Tongue (tissue), 2 donors: Measurements from ENCODE around the gene LRBA. TPM values are rescaled to one million over a fixed set of nuclear protein-coding genes. Genes with fewer than 3 reads are reported as not detected.
"Not testable (repeated sequence)": the region's sequence is repeated elsewhere in the genome, so short reads cannot be mapped to it uniquely, and the experiment has no call there.

Experiments
- DNase-seq: peaks from one replicate; pipeline ENCODE4 v3.0.0-alpha.2; 2015
- total RNA-seq: library from RNA; depleted of rRNA; stranded (reverse); fragments of >200 nt; gene quantifications from one replicate; pipeline ENCODE4 v1.2.3, GENCODE V29; 2014

Gene LRBA
- total RNA-seq, 1 donor from 2014 or later: 73.0 TPM

- peak; percentile 6 for DNase-seq
Measured at GRCh38 chr4:150722908-150723362, 292.1 kb downstream of the LRBA start.

DNA sequence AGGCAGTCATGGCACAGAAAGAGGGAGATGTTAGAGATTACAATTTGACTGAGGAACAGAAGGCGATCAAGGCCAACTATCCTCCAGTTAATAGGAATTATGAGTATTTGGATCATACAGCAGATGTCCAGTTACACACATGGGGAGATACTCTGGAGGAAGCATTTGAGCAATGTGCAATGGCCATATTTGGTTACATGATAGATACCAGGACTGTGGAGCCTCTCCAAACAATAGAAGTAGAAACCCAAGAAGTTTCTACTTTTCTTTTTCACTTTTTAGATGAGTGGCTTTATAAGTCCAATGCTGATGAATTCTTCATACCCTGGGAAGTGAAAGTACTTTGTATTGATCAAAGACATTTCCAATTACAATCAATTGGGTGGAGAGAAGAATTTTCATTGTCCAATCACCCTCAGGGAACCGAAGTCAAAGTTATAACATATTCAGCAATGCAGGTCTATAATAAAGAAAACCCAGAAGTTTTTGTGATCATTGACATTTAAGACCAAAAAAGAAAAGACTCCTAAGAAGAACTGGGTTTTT is 294.0 kb downstream of the LRBA start:
- no peak for DNase-seq

GRCh38 chr4:150717952-150718351 is 297.1 kb downstream of the LRBA start:
- DNase-seq: no peak

- DNase-seq: no peak
Measured at GRCh38 chr4:150714462-150715438, 300.3 kb downstream of the LRBA start.

DNA sequence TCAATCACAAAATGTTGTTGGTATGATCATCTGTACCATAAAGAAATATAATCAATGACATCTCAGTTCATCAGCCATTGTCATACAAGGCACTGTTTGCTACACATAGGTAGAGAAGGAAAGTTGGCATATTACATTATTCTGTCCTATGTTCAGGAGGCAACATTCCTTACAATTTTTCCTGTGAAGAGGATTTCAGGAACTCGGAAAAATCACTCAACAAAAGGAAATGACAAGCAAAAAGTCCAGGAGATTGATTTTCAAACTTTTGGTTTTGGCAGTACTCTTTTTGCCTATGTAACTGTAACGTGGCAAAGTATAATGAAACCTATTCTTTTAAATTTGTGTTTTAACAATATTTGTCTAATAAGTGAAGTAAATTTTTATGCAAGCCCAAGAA is 301.8 kb downstream of the LRBA start:
- DNase-seq: no peak

GRCh38 chr4:150710770-150711375 is 304.2 kb downstream of the LRBA start:
- DNase-seq: no peak

DNA sequence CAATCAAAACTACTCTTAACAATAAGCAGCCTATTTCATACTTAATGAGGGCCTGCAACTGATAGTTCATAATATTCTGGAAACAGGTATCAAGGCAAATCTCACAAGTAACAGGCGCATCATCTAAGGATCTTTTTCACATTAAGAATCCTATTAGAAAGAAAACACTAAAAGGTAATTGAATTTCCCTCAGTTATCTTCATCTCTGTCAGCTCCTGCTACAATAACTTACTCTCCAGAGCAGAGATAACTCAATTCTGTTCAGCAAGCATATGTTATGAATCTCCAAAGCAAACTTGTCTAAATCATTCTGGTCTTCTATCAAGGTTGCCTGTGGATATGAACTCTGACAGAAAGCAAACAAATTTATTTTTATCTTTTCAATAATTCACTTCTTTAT is 307.1 kb downstream of the LRBA start:
- DNase-seq: peak; percentile 9

DNA sequence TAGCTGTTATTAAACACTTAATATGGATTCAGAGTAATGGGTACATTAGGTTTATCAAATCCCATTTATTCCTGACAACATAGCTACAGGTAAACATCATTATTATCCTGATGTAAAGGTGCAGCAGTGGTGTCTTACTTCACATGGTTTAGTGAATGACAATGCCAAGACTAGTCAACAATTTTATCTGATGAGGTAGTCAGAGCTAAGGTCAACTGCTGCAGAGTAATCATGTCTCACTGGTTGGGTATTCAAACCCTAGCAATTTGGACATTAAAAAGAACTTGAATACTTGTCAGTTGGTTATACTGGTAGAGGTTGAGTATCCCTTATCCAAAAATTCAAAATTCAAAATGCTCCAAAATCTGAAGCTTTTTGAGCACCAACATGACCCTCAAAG is 315.5 kb downstream of the LRBA start:
- DNase-seq: no peak

DNA sequence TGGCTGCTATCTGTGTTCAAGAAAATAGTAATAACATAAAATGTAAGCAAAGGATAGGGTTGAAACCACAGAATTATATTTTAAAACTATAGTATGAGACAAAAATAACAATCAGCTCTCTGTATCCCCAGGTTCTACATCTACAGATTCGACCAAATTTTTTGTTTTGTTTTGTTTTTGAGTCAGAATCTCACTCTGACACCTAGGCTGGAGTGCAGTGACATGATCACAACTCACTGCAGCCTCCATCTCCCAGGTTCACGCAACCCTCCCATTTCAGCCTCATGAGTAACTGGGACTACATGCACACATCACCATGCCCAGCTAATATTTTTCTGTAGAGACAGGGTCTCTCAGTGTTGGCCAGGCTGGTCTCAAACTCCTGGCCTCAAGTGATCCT is 319.9 kb downstream of the LRBA start:
- DNase-seq: no peak

- DNase-seq: no peak
Measured at GRCh38 chr4:150694438-150694837, 320.6 kb downstream of the LRBA start.

DNA sequence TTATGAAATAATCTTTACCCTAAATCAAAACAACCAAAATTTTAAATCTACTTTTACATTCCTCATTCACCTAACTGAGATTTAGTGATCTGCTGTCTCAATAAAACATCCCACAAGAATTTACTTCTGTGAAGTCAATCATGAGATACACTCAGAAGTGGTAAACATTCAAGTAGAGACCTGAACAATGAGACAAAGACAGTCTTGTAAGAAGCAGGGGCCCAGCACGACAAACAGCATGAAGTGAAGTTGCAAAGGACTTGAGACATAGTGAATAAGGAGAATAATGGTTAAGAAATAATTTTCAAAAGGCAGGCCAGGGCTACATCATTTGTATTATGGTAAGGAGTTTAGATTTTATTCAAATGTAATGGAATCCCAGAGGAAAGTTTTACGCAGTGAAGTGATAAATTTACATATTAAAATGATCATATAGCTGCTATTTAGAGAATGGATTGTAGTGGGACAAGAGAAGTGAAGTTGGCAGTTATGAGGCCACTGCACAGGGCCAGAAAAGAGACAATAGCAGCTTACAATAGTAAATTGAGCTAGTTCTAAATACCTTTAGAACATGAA is 331.2 kb downstream of the LRBA start:
- DNase-seq: no peak

- no peak for DNase-seq
Measured at GRCh38 chr4:150682126-150682525, 333.0 kb downstream of the LRBA start.

- no peak for DNase-seq
Measured at GRCh38 chr4:150681063-150681462, 334.0 kb downstream of the LRBA start.

DNA sequence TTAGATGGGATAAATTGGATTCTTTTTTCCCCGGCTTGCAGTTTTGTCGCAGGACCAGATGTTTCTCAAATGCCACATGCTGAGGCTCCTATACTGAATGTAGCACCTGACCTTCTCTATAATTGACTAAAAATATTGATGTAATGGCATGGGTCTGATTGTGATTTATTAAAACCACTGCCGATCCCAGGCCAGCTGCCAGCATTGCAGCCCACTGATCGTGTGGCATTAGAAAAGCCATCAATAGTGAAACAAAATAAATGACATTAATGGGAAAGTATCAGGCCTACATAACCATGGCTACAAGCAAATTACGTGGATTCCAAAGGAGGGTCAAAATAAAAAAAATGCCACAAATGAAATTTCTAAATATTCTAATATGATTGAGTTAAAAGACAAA is 334.4 kb downstream of the LRBA start:
- no peak for DNase-seq

DNA sequence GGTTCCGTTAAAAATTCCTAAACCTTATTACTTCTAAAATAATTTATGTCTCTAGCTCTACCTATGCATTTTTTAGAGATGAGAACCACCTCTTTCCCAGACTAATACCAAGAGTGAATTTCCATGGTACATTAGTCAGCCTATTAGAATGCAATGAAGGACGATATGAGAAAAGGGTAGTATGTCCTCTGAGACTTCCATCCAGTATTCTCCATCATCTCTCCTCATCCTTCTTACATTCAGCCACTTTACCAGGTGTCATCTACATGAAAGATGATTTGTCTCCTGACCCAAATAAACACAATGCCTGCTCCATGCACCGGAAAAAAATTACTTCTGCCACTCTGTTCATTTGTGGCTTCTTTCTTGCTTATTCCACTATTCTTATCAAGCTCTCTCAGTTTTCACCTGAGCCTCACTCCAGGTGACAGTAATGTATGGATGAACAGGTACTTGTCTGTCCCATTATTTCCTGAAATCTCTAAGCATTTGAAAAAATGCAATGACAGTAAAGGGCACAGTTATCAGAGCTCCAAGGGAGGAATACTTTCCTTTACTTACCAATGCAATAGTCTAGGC is 335.2 kb downstream of the LRBA start:
- no peak for DNase-seq

DNA sequence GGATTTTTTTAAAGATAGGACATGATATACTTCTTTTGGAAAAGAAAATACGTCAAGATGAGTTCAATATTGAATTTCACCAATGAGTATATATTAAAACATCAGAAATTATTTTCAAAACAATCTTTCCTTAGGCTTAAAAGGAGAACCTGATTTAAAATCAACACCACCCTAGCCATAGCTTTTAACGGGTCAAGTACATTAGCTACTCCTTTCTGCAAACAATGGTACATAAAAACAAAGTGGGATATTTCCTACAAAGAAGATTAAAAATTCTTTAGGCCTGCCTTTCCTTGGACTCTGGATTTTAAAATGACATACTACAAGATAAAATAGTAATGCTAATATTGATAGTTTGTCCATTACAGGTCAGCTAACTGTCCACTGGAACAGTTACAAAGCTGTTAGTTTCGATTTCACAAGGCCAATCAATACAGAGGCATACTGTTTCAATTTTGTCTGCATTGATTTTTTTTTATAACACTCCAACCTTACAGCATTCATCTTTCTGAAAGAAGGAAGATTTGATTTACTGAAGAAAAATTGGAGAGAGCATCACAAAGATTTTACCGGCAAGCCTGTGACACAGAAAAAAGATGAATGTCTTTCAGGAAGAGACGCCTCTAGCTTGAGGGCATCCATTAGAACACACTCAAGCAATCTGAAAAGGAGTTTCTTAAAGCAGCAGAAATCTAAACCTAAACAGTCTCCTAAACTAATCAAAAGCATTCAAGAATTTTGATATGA is 335.9 kb downstream of the LRBA start:
- no peak for DNase-seq

- DNase-seq: no peak
Measured at GRCh38 chr4:150673793-150674192, 341.3 kb downstream of the LRBA start.

GRCh38 chr4:150668824-150669223 is 346.3 kb downstream of the LRBA start:
- DNase-seq: no peak

DNA sequence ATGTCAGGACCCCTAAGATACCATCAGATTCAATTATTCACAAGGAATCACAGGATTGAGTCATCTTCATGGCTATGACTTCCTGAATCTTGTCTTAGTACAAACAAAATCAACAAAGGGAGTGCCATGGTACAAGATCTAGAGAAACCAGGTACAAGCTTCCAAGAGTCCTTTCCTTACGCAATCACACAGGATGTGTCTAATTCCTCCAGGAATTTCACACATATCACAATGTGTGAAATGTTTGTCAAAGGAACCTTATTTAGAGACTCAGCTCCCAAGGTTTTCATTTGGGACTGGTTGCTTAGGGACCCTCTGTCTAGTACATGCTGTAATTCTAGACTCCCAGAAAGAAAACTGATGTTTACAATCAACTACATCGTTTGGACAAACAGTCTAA is 350.1 kb downstream of the LRBA start:
- no peak for DNase-seq

DNA sequence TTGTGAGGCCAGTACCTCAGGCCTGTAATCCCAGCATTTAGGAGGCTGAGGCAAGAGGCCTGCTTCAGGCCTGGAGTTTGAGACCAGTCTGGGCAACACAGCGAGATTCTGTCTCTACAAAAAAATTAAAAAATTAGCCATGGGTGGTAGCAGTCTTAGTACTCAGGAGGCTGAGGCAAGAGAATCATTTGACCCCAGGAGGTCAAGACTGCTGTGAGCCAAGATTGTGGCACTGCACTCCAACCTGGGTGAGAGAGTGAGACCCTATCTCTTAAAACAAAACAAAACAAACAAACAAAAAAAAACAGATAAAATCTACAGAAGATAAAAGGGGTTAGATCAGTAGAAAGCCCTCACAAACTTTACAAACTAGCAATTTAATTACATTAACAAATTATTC is 352.4 kb downstream of the LRBA start:
- no peak for DNase-seq

GRCh38 chr4:150661551-150661950 is 353.5 kb downstream of the LRBA start:
- DNase-seq: not testable (repeated sequence)

- not testable (repeated sequence) for DNase-seq
Measured at GRCh38 chr4:150658258-150658657, 356.8 kb downstream of the LRBA start.
